ENCODE results near the gene TTC1. TPM values are rescaled to one million over a fixed set of nuclear protein-coding genes. Genes with fewer than 3 reads are reported as not detected.
"Not testable (repeated sequence)": the region's sequence is repeated elsewhere in the genome, so short reads cannot be mapped to it uniquely, and the experiment has no call there.

The TTC1 gene
- total and polyA plus RNA-seq, 2 donors, result 58.2 to 63.7 TPM

DNA sequence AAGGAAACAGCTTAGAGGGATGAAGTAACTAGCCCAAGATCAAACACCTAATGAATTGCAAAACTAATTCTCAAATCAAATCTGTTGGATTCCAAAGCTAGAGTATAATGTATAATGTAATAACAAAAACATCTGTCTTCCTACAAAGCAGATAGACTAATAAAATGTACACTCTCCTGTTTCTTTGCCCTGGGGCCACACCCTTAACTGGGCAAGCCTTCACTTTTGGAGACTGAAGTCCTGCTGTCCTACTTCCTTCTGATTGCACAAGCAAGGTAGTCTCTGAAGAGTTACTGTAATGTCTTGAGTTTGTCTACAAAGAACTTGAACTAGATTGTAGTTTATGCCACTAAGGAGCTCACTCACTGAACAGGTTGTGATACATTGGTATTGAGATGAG, 2.5 kb downstream of the TTC1 start:
- no peak for DNase-seq (ENCODE audit: low read depth in 6 of 9, low spot score in 9 of 9)
- no peaks in the 10 kb centered on the region for H3K9me3 ChIP-seq (ENCODE audit: control insufficient read depth in 2 of 2, insufficient read depth in 1 of 2, low read length in 1 of 2)
- no peak overlapping the region for H3K4me3 ChIP-seq (ENCODE audit: low read length in 2 of 2)
- peaks cover 4 to 9% of the 10 kb centered on the region in 2 donors for H3K36me3 ChIP-seq (ENCODE audit: control insufficient read depth in 2 of 2, insufficient read depth in 2 of 2, low read length in 1 of 2)
- no peaks in the 10 kb centered on the region for H3K27me3 ChIP-seq (ENCODE audit: control insufficient read depth in 2 of 2, insufficient read depth in 1 of 2, low read length in 1 of 2)
- H3K4me1 ChIP-seq (ENCODE audit: control insufficient read depth in 2 of 2, insufficient read depth in 2 of 2, low read length in 2 of 2), result peaks cover 13 to 14% of the 10 kb centered on the region in 2 donors
- H3K27ac ChIP-seq (ENCODE audit: low read depth in 1 of 2, low read length in 1 of 2), result no peak overlapping the region

DNA sequence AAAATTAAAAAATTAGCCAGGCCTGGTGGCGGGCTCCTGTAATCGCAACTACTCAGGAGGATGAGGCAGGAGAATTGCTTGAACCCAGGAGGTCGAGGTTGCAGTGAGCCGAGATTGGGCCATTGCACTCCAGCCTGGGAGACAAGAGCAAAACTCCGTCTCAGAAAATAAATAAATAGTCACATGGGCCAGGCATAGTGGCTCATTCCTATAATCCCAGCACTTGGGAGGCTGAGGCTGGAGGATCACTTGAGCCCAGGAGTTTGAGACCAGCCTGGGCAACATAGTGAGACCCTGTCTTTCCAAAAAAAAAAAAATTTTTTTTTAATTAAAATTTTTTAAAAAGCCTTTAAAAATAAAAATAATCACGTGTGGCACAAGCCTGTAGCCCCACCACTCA, 5.3 kb downstream of the TTC1 start:
- H3K27me3 ChIP-seq (ENCODE audit: control insufficient read depth in 2 of 2, insufficient read depth in 1 of 2, low read length in 1 of 2); H3K27ac ChIP-seq (ENCODE audit: low read depth in 1 of 2, low read length in 1 of 2); H3K9me3 ChIP-seq (ENCODE audit: control insufficient read depth in 2 of 2, insufficient read depth in 1 of 2, low read length in 1 of 2); H3K4me3 ChIP-seq (ENCODE audit: low read length in 2 of 2); DNase-seq (ENCODE audit: low read depth in 6 of 9, low spot score in 9 of 9): not testable (repeated sequence)
- Histone ChIP-seq H3K4me1 (ENCODE audit: control insufficient read depth in 2 of 2, insufficient read depth in 2 of 2, low read length in 2 of 2) (peaks cover 11% of the 10 kb centered on the region in 2 donors), H3K36me3 (ENCODE audit: control insufficient read depth in 2 of 2, insufficient read depth in 2 of 2, low read length in 1 of 2) (peaks cover 4 to 16% of the 10 kb centered on the region in 2 donors)
- WGBS, result 99% methylated on average over 6 of the region's 6 CpGs

DNA sequence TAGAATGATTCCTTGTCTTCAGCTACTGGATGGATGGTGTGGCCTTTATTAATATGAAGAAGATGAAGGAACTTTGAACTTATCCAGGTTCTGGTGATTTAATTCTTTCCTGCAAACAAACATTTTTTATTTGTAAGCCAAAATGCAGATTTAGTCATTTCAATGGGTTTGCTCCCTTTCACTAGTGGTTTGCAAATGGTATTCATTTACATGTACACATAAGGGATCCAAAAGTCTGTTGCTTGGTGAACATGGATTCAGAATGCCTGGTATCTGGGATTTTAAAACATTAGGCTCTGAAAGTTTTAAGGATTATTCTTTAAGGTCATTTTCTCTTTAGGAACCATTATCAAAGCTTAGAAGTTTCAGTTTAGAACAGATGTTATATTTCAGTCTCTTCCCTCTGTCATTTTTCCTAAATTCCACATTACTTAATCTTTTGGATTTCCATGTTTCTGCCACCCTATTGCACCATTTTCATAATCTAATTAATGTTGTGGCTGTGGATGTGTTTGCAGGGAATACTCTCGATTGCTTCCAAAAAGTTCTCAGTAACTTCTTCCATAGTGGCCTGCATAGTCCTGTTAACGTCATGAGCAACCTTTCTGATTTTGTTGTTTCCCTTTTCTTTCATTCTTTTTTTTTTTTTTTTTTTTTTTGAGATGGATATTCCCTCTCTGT, 10.1 kb downstream of the TTC1 start:
- Histone ChIP-seq H3K4me3 (ENCODE audit: low read length in 2 of 2) (no peak overlapping the region), H3K27ac (ENCODE audit: low read depth in 1 of 2, low read length in 1 of 2) (no peak overlapping the region), H3K36me3 (ENCODE audit: control insufficient read depth in 2 of 2, insufficient read depth in 2 of 2, low read length in 1 of 2) (peaks cover 6 to 29% of the 10 kb centered on the region in 2 donors), H3K4me1 (ENCODE audit: control insufficient read depth in 2 of 2, insufficient read depth in 2 of 2, low read length in 2 of 2) (no peaks in the 10 kb centered on the region), H3K9me3 (ENCODE audit: control insufficient read depth in 2 of 2, insufficient read depth in 1 of 2, low read length in 1 of 2) (no peaks in the 10 kb centered on the region), H3K27me3 (ENCODE audit: control insufficient read depth in 2 of 2, insufficient read depth in 1 of 2, low read length in 1 of 2) (no peaks in the 10 kb centered on the region)
- WGBS, result 98% methylated on average over 2 of the region's 2 CpGs
- DNase-seq (ENCODE audit: low read depth in 6 of 9, low spot score in 9 of 9), result no peak

DNA sequence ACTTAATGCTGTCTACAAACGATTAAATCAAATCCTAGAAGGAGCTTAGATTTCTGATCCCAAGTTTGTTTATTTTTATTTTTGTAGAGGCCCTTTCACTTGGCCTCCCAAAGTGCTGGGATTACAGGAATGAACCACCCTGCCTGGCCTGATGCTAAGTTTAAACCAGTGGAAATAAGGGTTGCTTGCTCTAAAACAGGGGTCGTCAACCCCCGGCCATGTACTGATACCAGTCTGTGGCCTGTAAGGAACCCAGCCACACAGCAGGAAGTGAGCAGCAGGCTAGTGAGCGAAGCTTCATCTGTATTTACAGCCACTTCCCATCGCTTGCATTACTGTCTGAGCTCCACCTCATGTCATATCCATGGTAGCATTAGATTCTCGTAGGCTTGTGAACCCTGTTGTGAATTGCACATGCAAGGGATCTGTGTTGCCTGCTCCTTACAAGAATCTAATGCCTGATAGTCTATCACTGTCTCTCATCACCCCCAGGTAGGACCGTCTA, 11.4 kb downstream of the TTC1 start:
- WGBS, result 94% methylated on average over 7 of the region's 7 CpGs
- no peaks in the 10 kb centered on the region for H3K9me3 ChIP-seq (ENCODE audit: control insufficient read depth in 2 of 2, insufficient read depth in 1 of 2, low read length in 1 of 2)
- no peak overlapping the region for H3K27ac ChIP-seq (ENCODE audit: low read depth in 1 of 2, low read length in 1 of 2)
- peaks cover 10 to 30% of the 10 kb centered on the region in 2 donors for H3K36me3 ChIP-seq (ENCODE audit: control insufficient read depth in 2 of 2, insufficient read depth in 2 of 2, low read length in 1 of 2)
- no peaks in the 10 kb centered on the region for H3K27me3 ChIP-seq (ENCODE audit: control insufficient read depth in 2 of 2, insufficient read depth in 1 of 2, low read length in 1 of 2)
- H3K4me3 ChIP-seq (ENCODE audit: low read length in 2 of 2), result no peak overlapping the region
- H3K4me1 ChIP-seq (ENCODE audit: control insufficient read depth in 2 of 2, insufficient read depth in 2 of 2, low read length in 2 of 2), result no peaks in the 10 kb centered on the region
- no peak for DNase-seq (ENCODE audit: low read depth in 6 of 9, low spot score in 9 of 9)

DNA sequence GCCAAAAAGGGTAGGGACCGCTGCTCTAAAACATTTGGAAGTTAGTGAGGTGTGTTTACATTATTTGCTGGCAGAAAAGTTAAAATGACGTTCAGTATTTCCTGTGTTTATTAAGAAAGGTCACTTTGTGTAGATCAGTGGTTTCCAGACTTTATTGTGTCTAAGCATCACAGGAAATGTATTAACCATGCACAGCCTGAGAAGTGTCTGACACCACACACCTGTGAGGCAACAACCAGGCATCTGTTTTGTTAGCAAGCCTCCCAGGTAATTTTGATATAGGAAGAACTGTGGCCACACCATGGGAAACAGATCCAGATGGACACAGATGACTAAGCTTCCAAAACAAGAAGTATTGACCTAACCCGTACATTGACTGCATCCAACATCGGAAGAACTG, 12.0 kb downstream of the TTC1 start:
- 85% methylated on average over 4 of the region's 4 CpGs for whole genome bisulfite sequencing
- H3K27ac ChIP-seq (ENCODE audit: low read depth in 1 of 2, low read length in 1 of 2), result no peak overlapping the region
- no peaks in the 10 kb centered on the region for H3K4me1 ChIP-seq (ENCODE audit: control insufficient read depth in 2 of 2, insufficient read depth in 2 of 2, low read length in 2 of 2)
- H3K27me3 ChIP-seq (ENCODE audit: control insufficient read depth in 2 of 2, insufficient read depth in 1 of 2, low read length in 1 of 2), result no peaks in the 10 kb centered on the region
- no peak overlapping the region for H3K4me3 ChIP-seq (ENCODE audit: low read length in 2 of 2)
- H3K36me3 ChIP-seq (ENCODE audit: control insufficient read depth in 2 of 2, insufficient read depth in 2 of 2, low read length in 1 of 2), result peaks cover 10 to 28% of the 10 kb centered on the region in 2 donors
- H3K9me3 ChIP-seq (ENCODE audit: control insufficient read depth in 2 of 2, insufficient read depth in 1 of 2, low read length in 1 of 2), result no peaks in the 10 kb centered on the region
- no peak for DNase-seq (ENCODE audit: low read depth in 6 of 9, low spot score in 9 of 9)

DNA sequence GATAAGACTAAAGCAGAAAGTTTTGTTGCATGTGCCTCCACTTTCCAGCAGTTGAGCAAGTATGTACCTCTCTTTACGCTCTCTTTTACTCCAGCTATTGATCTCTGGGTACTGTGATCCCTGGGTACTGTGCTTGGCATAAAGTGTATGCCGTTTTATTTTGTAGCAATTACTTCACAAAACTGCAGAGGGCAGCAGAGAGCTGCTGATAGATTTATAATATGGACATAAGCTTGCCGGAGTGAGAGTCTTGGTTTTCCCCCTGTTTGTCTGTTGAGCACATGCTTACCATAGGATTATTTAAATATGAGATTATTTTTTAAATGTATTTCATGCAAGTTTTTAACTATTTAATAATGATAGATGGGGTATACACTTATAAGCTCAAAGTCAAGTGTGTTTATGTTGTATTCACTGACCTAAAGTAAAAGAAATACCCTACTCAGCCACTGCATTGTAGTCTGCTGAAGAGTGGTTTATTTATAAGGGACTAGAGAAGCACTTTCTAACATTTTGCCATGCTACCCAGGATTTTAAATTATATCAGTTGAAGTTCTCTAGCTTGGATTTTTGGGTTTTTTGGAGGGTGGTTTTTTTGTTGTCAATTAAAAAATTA, 13.0 kb downstream of the TTC1 start:
- Histone ChIP-seq H3K4me3 (ENCODE audit: low read length in 2 of 2) (no peak overlapping the region), H3K27ac (ENCODE audit: low read depth in 1 of 2, low read length in 1 of 2) (no peak overlapping the region)

DNA sequence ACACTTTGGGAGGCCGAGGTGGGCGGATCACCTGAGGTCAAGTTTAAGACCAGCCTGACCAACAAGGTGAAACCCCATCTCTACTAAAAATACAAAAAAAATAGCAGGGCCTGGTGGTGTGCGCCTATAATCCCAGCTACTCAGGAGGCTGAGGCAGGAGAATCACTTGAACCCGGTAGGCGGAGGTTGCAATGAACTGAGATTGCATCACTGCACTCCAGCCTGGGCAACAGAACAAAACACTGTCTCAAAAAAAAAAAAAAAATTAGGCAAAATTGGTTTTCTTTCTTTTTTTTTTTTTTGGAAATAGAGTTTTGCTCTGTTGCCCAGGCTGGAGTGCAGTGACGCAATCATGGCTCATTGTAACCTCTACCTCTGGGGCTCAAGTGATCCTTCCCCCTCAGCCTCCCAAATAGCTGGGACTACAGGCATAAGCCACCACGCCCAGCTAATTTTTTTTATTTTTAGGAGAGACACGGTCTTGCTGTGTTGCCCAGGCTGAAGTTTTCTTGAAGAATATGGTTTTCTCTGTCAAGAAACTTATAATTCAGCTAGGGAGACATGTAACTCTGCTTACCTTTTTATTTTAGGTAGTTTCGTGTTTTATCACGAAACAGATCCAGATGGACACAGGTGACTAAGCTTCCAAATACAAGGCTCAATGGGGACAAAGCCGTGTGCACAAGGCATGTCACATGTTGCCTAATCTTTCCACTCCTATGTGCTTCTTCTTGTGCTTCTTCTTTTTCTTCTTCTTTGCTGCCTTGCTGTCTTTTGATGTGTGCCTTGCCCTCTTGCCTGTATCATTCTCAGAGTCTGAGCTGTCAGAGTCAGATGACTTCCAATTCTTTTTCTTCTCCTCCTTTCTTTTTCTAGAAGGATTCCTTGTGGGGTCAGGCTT, 14.3 kb downstream of the TTC1 start:
- 92% methylated on average over 11 of the region's 11 CpGs for WGBS
- H3K27me3 ChIP-seq (ENCODE audit: control insufficient read depth in 2 of 2, insufficient read depth in 1 of 2, low read length in 1 of 2), result no peaks in the 10 kb centered on the region
- no peak for DNase-seq (ENCODE audit: low read depth in 6 of 9, low spot score in 9 of 9)
- H3K36me3 ChIP-seq (ENCODE audit: control insufficient read depth in 2 of 2, insufficient read depth in 2 of 2, low read length in 1 of 2), result peaks cover 10 to 21% of the 10 kb centered on the region in 2 donors
- H3K27ac ChIP-seq (ENCODE audit: low read depth in 1 of 2, low read length in 1 of 2), result peak overlapping the region in 1 of 2 donors; percentile 8
- no peaks in the 10 kb centered on the region for H3K9me3 ChIP-seq (ENCODE audit: control insufficient read depth in 2 of 2, insufficient read depth in 1 of 2, low read length in 1 of 2)
- no peak overlapping the region for H3K4me3 ChIP-seq (ENCODE audit: low read length in 2 of 2)
- H3K4me1 ChIP-seq (ENCODE audit: control insufficient read depth in 2 of 2, insufficient read depth in 2 of 2, low read length in 2 of 2), result no peaks in the 10 kb centered on the region

More for the DNA sequence above, 13.0 kb downstream of the TTC1 start:
- 36% methylated on average over 3 of the region's 3 CpGs for WGBS
- H3K36me3 ChIP-seq (ENCODE audit: control insufficient read depth in 2 of 2, insufficient read depth in 2 of 2, low read length in 1 of 2), result peaks cover 10 to 28% of the 10 kb centered on the region in 2 donors
- no peaks in the 10 kb centered on the region for H3K4me1 ChIP-seq (ENCODE audit: control insufficient read depth in 2 of 2, insufficient read depth in 2 of 2, low read length in 2 of 2)
- H3K27me3 ChIP-seq (ENCODE audit: control insufficient read depth in 2 of 2, insufficient read depth in 1 of 2, low read length in 1 of 2), result no peaks in the 10 kb centered on the region
- DNase-seq (ENCODE audit: low read depth in 6 of 9, low spot score in 9 of 9), result peak; percentile 9 to 77 (median 61)
- H3K9me3 ChIP-seq (ENCODE audit: control insufficient read depth in 2 of 2, insufficient read depth in 1 of 2, low read length in 1 of 2), result no peaks in the 10 kb centered on the region

DNA sequence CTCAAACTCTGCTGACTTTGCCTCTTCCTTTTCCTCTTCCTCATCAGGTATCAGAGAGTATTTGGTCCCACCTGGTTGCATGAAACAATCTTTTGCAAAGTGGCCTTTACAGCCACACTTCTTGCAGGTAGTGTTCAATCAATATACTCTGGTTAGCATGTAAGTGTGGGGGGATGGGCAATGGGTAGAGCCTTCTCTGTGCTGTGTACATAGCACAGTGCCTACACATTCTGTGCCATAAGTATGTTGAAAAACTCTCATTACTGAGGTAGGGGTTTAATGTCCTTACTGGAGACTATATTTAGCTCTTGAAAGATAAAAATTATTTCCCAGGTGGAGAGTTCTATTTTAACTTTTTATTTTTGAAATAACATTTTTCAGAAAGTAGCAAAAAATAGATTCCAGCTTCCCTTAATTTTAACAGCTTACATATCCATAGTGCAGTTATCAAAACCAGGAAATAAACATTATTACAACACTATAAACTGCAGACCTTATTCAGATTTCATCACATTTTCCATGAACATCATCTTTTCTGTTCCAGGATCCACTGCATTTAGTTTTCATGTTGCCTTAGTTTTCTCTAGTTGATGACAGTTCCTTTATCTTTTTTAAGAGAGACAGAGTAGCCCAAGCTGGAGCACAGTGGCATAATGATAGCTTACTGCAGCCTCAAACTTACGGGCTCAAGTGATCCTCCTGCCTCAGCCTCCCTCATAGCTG, 15.1 kb downstream of the TTC1 start:
- H3K4me3 ChIP-seq (ENCODE audit: low read length in 2 of 2), result no peak overlapping the region
- no peak for DNase-seq (ENCODE audit: low read depth in 6 of 9, low spot score in 9 of 9)
- no peaks in the 10 kb centered on the region for H3K4me1 ChIP-seq (ENCODE audit: control insufficient read depth in 2 of 2, insufficient read depth in 2 of 2, low read length in 2 of 2)
- H3K9me3 ChIP-seq (ENCODE audit: control insufficient read depth in 2 of 2, insufficient read depth in 1 of 2, low read length in 1 of 2), result no peaks in the 10 kb centered on the region
- no peak overlapping the region for H3K27ac ChIP-seq (ENCODE audit: low read depth in 1 of 2, low read length in 1 of 2)
- WGBS, result 55% methylated on average over 1 of the region's 1 CpG
- H3K36me3 ChIP-seq (ENCODE audit: control insufficient read depth in 2 of 2, insufficient read depth in 2 of 2, low read length in 1 of 2), result peaks cover 10 to 27% of the 10 kb centered on the region in 2 donors
- no peaks in the 10 kb centered on the region for H3K27me3 ChIP-seq (ENCODE audit: control insufficient read depth in 2 of 2, insufficient read depth in 1 of 2, low read length in 1 of 2)
